NT2/D1 (cell line): ENCODE results near the gene FRMD4A.

Source experiments
- SUZ12 ChIP-seq: IDR thresholded peaks from 2 replicates; pipeline ENCODE4 v1.6.1; 2011; ENCODE audit not compliant: insufficient read length, insufficient read depth; ENCODE audit errors: extremely low read depth
- YY1 ChIP-seq: IDR thresholded peaks from 2 replicates; pipeline ENCODE4 v1.6.1; 2011; ENCODE audit not compliant: insufficient read length, insufficient read depth
- ZNF274 ChIP-seq: IDR thresholded peaks from 2 replicates; pipeline ENCODE4 v1.6.1; 2011; ENCODE audit warnings: mild to moderate bottlenecking, low read depth, low read length

DNA sequence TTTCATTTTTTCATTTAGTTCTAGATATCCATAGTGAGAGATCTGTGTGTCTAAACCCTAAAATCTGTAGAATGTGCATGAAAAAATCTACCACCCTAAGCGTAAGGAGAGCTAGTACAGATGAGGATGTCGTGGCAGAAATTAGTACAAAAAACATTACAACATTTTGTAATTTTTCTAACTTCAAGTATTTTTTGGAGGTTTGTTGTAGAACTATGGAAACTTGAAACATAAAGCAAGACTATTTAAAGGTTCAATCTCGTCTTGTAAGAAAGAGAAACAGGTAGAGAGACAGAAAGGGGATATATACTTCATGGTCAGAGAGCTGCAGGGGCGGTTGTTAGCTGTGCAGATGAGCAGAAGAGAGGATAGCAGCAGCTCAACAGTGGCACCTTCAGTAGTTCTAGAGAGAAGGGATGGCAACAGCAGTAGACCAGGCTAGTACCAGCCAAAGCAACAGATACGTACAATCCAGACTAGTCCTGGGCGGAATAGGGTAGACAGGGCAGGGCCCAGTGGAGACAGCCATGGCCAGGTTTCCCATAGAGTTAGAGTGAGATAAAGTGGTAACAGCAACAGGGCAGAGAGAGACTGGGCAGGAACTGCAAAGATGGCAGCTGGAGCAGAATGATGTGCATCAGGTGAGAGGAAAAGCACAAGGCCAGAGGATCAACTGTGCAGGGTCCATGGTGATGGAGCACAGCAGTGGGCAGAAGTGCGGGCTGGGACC is 145.2 kb downstream of the FRMD4A start:
- peak; percentile 10 for TF ChIP-seq YY1
- TF ChIP-seq ZNF274 = no peak
- TF ChIP-seq SUZ12 = no peak
